ENCODE data around the gene KNL1.

- TF ChIP-seq, protein P1, sequence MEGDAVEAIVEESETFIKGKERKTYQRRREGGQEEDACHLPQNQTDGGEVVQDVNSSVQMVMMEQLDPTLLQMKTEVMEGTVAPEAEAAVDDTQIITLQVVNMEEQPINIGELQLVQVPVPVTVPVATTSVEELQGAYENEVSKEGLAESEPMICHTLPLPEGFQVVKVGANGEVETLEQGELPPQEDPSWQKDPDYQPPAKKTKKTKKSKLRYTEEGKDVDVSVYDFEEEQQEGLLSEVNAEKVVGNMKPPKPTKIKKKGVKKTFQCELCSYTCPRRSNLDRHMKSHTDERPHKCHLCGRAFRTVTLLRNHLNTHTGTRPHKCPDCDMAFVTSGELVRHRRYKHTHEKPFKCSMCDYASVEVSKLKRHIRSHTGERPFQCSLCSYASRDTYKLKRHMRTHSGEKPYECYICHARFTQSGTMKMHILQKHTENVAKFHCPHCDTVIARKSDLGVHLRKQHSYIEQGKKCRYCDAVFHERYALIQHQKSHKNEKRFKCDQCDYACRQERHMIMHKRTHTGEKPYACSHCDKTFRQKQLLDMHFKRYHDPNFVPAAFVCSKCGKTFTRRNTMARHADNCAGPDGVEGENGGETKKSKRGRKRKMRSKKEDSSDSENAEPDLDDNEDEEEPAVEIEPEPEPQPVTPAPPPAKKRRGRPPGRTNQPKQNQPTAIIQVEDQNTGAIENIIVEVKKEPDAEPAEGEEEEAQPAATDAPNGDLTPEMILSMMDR (IDR thresholded peaks at IDR 0.05) = no peak
- TF ChIP-seq POLR2A (IDR thresholded peaks at IDR 0.05) = no peak
Measured at GRCh38 chr15:40563426-40563825, 30.6 kb upstream of the KNL1 start.
